HTERT RPE-1 (cell line): Measurements from ENCODE around the gene BACE2.

Experiments used
- in situ Hi-C: fragments of 300-500 bp; cut with MboI; formaldehyde crosslinking; loops from 4 replicates; pipeline ENCODE4 v1.14.3; 2020; ENCODE audit warnings: low sequenced_read_pairs

Gene BACE2

GRCh38 chr21:41147979-41148355, 20.0 kb upstream of the BACE2 start:
- in situ Hi-C loops, result no loop called here

GRCh38 chr21:41148798-41149197, 19.2 kb upstream of the BACE2 start:
- in situ Hi-C loops, result no loop called here

GRCh38 chr21:41149199-41149598, 18.8 kb upstream of the BACE2 start:
- in situ Hi-C loops, result no loop called here

- in situ Hi-C loops, result no loop called here
Observed at GRCh38 chr21:41152147-41152546, 15.8 kb upstream of the BACE2 start.

GRCh38 chr21:41153443-41153842, 14.5 kb upstream of the BACE2 start:
- in situ Hi-C loops, result no loop called here

- in situ Hi-C loops, result no loop called here
Observed at GRCh38 chr21:41156142-41156541, 11.8 kb upstream of the BACE2 start.

GRCh38 chr21:41158026-41158425, 9.9 kb upstream of the BACE2 start:
- in situ Hi-C loops, result no loop called here

- in situ Hi-C loops, result no loop called here
Observed at GRCh38 chr21:41160036-41160435, 7.9 kb upstream of the BACE2 start.

GRCh38 chr21:41161428-41161827, 6.5 kb upstream of the BACE2 start:
- in situ Hi-C loops, result no loop called here

GRCh38 chr21:41162096-41162495, 5.9 kb upstream of the BACE2 start:
- in situ Hi-C loops, result no loop called here

- in situ Hi-C loops, result no loop called here
Observed at GRCh38 chr21:41163091-41163490, 4.9 kb upstream of the BACE2 start.

GRCh38 chr21:41164052-41164451, 3.9 kb upstream of the BACE2 start:
- in situ Hi-C loops, result no loop called here

- in situ Hi-C loops, result no loop called here
Observed at GRCh38 chr21:41164981-41165655, 2.8 kb upstream of the BACE2 start.

- in situ Hi-C loops, result no loop called here
Observed at GRCh38 chr21:41166884-41167283, 1.1 kb upstream of the BACE2 start.

GRCh38 chr21:41168391-41169257, 664 bp downstream of the BACE2 start:
- in situ Hi-C loops, result no loop called here

GRCh38 chr21:41169258-41169576, 1.3 kb downstream of the BACE2 start:
- in situ Hi-C loops, result no loop called here

GRCh38 chr21:41169701-41170100, 1.7 kb downstream of the BACE2 start:
- in situ Hi-C loops, result no loop called here

- in situ Hi-C loops, result no loop called here
Observed at GRCh38 chr21:41170442-41170841, 2.5 kb downstream of the BACE2 start.

- in situ Hi-C loops, result no loop called here
Observed at GRCh38 chr21:41170859-41171609, 3.1 kb downstream of the BACE2 start.

- in situ Hi-C loops, result no loop called here
Observed at GRCh38 chr21:41175080-41175479, 7.1 kb downstream of the BACE2 start.

GRCh38 chr21:41176846-41177245, 8.9 kb downstream of the BACE2 start:
- in situ Hi-C loops, result no loop called here

GRCh38 chr21:41180752-41181151, 12.8 kb downstream of the BACE2 start:
- in situ Hi-C loops, result no loop called here
